Inflammatory macrophage treated with lipopolysaccharide for 4 hours (primary cell): ENCODE data around the gene FAM20C.
"Not testable (repeated sequence)": the region's sequence is repeated elsewhere in the genome, so short reads cannot be mapped to it uniquely, and the experiment has no call there.

ENCODE experiments used
- DNase-seq: peaks from one replicate; pipeline ENCODE4 v3.0.0-alpha.2; 2020

Gene FAM20C

GRCh38 chr7:193481-194251, 1.3 kb downstream of the FAM20C start:
- peak; percentile 21 for DNase-seq

GRCh38 chr7:194252-195009, 2.1 kb downstream of the FAM20C start:
- peak; percentile 28 for DNase-seq

- DNase-seq = no peak
Observed at GRCh38 chr7:195010-195829, 2.8 kb downstream of the FAM20C start.

- no peak for DNase-seq
Observed at GRCh38 chr7:195830-196128, 3.4 kb downstream of the FAM20C start.

GRCh38 chr7:196283-196682, 3.9 kb downstream of the FAM20C start:
- DNase-seq = no peak

GRCh38 chr7:196778-197321, 4.5 kb downstream of the FAM20C start:
- DNase-seq = no peak

GRCh38 chr7:197413-198335, 5.3 kb downstream of the FAM20C start:
- DNase-seq = no peak

GRCh38 chr7:199483-200249, 7.3 kb downstream of the FAM20C start:
- no peak for DNase-seq

GRCh38 chr7:200290-200689, 7.9 kb downstream of the FAM20C start:
- DNase-seq = no peak

GRCh38 chr7:200704-201103, 8.3 kb downstream of the FAM20C start:
- no peak for DNase-seq

- DNase-seq = no peak
Observed at GRCh38 chr7:204326-204725, 12.0 kb downstream of the FAM20C start.

GRCh38 chr7:205115-206010, 13.0 kb downstream of the FAM20C start:
- no peak for DNase-seq

- not testable (repeated sequence) for DNase-seq
Observed at GRCh38 chr7:206351-206750, 14.0 kb downstream of the FAM20C start.

GRCh38 chr7:207418-208129, 15.2 kb downstream of the FAM20C start:
- no peak for DNase-seq

GRCh38 chr7:208130-208673, 15.8 kb downstream of the FAM20C start:
- no peak for DNase-seq

GRCh38 chr7:208816-209215, 16.4 kb downstream of the FAM20C start:
- no peak for DNase-seq

GRCh38 chr7:209416-209815, 17.0 kb downstream of the FAM20C start:
- no peak for DNase-seq

- DNase-seq = peak; percentile 79
Observed at GRCh38 chr7:209906-210305, 17.5 kb downstream of the FAM20C start.

GRCh38 chr7:210401-210925, 18.1 kb downstream of the FAM20C start:
- DNase-seq = no peak
